Measurements from ENCODE around the gene SELL.
A peak's percentile ranks its signal among the peaks of the same experiment; 100 is the strongest.
"Not testable (repeated sequence)": the region's sequence is repeated elsewhere in the genome, so short reads cannot be mapped to it uniquely, and the experiment has no call there.

Gene SELL

GRCh38 chr1:169662680-169663079 is 48.7 kb downstream of the SELL start:
- not testable (repeated sequence) for DNase-seq

GRCh38 chr1:169661066-169661465 is 50.4 kb downstream of the SELL start:
- not testable (repeated sequence) for DNase-seq

GRCh38 chr1:169658777-169659176 is 52.6 kb downstream of the SELL start:
- DNase-seq, result peak in 1 of 2 donors; percentile 27

GRCh38 chr1:169653873-169654272 is 57.5 kb downstream of the SELL start:
- DNase-seq, result no peak

GRCh38 chr1:169651035-169651434 is 60.4 kb downstream of the SELL start:
- no peak for DNase-seq

GRCh38 chr1:169650551-169650950 is 60.9 kb downstream of the SELL start:
- no peak for DNase-seq

GRCh38 chr1:169648709-169649108 is 62.7 kb downstream of the SELL start:
- DNase-seq, result no peak

- no peak for DNase-seq
These were observed 63.2 kb downstream of the SELL start for GRCh38 chr1:169648187-169648586.

- no peak for DNase-seq
These were observed 63.9 kb downstream of the SELL start for GRCh38 chr1:169647512-169647911.

GRCh38 chr1:169644297-169644696 is 67.1 kb downstream of the SELL start:
- DNase-seq, result no peak

Data from CD4-positive, alpha-beta T cell treated with Interleukin-1 beta for 1 hour (primary cell).